ENCODE data around the gene ULK4. TPM values are rescaled to one million over a fixed set of nuclear protein-coding genes. Genes with fewer than 3 reads are reported as not detected.

ULK4 gene
- total RNA-seq, 2 donors from 2014 or later = 11.1 to 17.9 TPM

DNA sequence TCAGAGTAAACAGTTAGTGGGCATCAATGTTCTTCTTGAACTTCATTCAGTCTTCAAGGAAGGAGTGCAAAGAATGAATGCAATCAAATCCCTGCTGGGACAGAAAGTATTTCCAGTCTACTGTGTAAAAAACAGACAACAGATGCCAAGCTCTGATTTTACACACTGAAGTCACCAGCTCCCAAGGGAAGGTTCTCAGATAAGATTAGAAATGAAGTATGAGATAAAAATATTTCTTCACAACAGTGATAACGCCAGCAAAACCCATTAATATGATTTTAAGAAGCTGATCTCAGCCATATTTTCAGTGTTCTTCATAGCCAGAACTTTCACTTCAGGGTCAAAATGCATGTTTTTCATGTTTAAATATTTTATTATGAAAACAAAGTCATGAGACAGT lies 497.0 kb downstream of the ULK4 start:
- Histone ChIP-seq H3K27ac (ENCODE audit: low read depth, low read length) (no peak overlapping the region), H3K9me3 (ENCODE audit: control insufficient read depth, low read length) (no peaks in the 10 kb centered on the region), H3K4me3 (ENCODE audit: low read length) (no peak overlapping the region), H3K4me1 (ENCODE audit: control insufficient read depth, insufficient read depth, low read length) (no peaks in the 10 kb centered on the region), H3K27me3 (ENCODE audit: control insufficient read depth, insufficient read depth, low read length, poor library complexity, severe bottlenecking) (no peaks in the 10 kb centered on the region), H3K9ac (ENCODE audit: extremely low read depth, low read length, poor library complexity, severe bottlenecking) (no peak overlapping the region), H3K36me3 (ENCODE audit: control insufficient read depth, insufficient read depth, low read length) (no peaks in the 10 kb centered on the region)
- H3K4me1 Mint-ChIP-seq = peaks cover 5% of the 10 kb centered on the region
- H3K4me3 Mint-ChIP-seq = no peak overlapping the region
- peaks cover 8% of the 10 kb centered on the region for H3K9me3 Mint-ChIP-seq
- no peak overlapping the region for H3K27ac Mint-ChIP-seq
- TF ChIP-seq, protein P1, sequence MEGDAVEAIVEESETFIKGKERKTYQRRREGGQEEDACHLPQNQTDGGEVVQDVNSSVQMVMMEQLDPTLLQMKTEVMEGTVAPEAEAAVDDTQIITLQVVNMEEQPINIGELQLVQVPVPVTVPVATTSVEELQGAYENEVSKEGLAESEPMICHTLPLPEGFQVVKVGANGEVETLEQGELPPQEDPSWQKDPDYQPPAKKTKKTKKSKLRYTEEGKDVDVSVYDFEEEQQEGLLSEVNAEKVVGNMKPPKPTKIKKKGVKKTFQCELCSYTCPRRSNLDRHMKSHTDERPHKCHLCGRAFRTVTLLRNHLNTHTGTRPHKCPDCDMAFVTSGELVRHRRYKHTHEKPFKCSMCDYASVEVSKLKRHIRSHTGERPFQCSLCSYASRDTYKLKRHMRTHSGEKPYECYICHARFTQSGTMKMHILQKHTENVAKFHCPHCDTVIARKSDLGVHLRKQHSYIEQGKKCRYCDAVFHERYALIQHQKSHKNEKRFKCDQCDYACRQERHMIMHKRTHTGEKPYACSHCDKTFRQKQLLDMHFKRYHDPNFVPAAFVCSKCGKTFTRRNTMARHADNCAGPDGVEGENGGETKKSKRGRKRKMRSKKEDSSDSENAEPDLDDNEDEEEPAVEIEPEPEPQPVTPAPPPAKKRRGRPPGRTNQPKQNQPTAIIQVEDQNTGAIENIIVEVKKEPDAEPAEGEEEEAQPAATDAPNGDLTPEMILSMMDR (conservative IDR thresholded peaks at IDR 0.05) = no peak
- 100% methylated on average over 1 of the region's 1 CpG for WGBS, 2 experiments (ENCODE audit: insufficient coverage in 1 of 2, insufficient read length in 1 of 2)
- no peaks in the 10 kb centered on the region for H3K36me3 Mint-ChIP-seq (ENCODE audit: low read depth)
- H3K27me3 Mint-ChIP-seq (ENCODE audit: insufficient read depth) = no peaks in the 10 kb centered on the region
- DNase-seq = no peak

DNA sequence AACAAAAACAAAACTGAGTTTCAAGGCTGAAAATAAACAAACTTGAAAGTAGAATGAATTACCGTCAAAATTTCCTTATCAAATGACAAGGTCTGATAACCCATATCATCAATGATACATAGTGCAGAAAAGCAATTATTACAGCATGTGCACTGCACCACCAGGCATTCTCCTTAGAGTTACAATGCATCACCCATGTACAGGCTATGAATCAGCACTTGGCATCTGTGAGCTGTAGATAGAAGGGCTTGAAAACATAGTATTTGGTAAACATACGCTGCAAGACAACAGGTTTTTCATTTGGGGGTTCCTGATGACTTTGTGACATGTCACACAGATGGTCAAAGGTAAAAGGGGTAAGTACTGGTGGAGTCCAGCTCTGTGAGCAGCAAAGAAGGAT lies 497.5 kb downstream of the ULK4 start:
- Mint-ChIP-seq H3K27ac (no peak overlapping the region), H3K4me3 (no peak overlapping the region), H3K9me3 (peaks cover 3% of the 10 kb centered on the region), H3K27me3 (ENCODE audit: insufficient read depth) (no peaks in the 10 kb centered on the region), H3K36me3 (ENCODE audit: low read depth) (no peaks in the 10 kb centered on the region), H3K4me1 (peaks cover 9% of the 10 kb centered on the region)
- no peak for DNase-seq
- no peak overlapping the region for H3K27ac ChIP-seq (ENCODE audit: low read depth, low read length)
- 97 to 100% methylated on average over 2 of the region's 2 CpGs for WGBS, 2 experiments (ENCODE audit: insufficient coverage in 1 of 2, insufficient read length in 1 of 2)
- no peak overlapping the region for H3K9ac ChIP-seq (ENCODE audit: extremely low read depth, low read length, poor library complexity, severe bottlenecking)
- H3K4me1 ChIP-seq (ENCODE audit: control insufficient read depth, insufficient read depth, low read length) = no peaks in the 10 kb centered on the region
- TF ChIP-seq, protein P1 (conservative IDR thresholded peaks at IDR 0.05) = no peak
- no peak overlapping the region for H3K4me3 ChIP-seq (ENCODE audit: low read length)
- H3K9me3 ChIP-seq (ENCODE audit: control insufficient read depth, low read length) = no peaks in the 10 kb centered on the region
- no peaks in the 10 kb centered on the region for H3K36me3 ChIP-seq (ENCODE audit: control insufficient read depth, insufficient read depth, low read length)
- H3K27me3 ChIP-seq (ENCODE audit: control insufficient read depth, insufficient read depth, low read length, poor library complexity, severe bottlenecking) = no peaks in the 10 kb centered on the region

DNA sequence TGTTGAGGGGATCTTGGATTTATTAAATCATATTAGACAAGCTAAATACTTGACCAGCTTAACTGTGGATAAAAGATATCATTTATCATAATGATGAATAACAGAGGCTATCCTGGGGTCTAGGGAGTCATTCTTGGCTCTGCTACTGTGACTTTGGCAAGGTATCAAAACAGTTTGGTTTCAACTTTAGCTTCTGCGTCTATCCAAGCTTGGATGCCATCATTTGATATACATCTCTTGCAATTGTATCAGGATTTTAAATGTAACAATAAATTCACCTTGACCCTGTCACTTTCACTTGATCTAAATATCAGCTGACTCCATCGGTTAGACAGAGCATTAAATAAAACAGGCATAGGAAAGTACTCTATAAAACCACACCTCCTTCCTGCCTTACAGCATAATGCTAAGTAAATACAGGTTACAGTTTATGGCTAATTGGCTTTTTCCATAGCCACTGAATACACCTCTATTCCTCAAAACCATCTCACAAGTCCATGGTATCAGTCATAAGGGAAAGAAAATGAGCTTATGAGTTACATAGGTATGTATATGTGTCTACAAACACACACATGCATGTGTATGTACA lies 499.7 kb downstream of the ULK4 start:
- Histone ChIP-seq H3K9ac (ENCODE audit: extremely low read depth, low read length, poor library complexity, severe bottlenecking) (no peak overlapping the region), H3K36me3 (ENCODE audit: control insufficient read depth, insufficient read depth, low read length) (no peaks in the 10 kb centered on the region), H3K27me3 (ENCODE audit: control insufficient read depth, insufficient read depth, low read length, poor library complexity, severe bottlenecking) (no peaks in the 10 kb centered on the region), H3K4me3 (ENCODE audit: low read length) (no peak overlapping the region), H3K4me1 (ENCODE audit: control insufficient read depth, insufficient read depth, low read length) (no peaks in the 10 kb centered on the region), H3K9me3 (ENCODE audit: control insufficient read depth, low read length) (no peaks in the 10 kb centered on the region), H3K27ac (ENCODE audit: low read depth, low read length) (no peak overlapping the region)
- H3K9me3 Mint-ChIP-seq = no peaks in the 10 kb centered on the region
- 92 to 100% methylated on average over 2 of the region's 2 CpGs for WGBS, 2 experiments (ENCODE audit: insufficient coverage in 1 of 2, insufficient read length in 1 of 2)
- TF ChIP-seq, protein P1 (conservative IDR thresholded peaks at IDR 0.05) = no peak
- H3K4me1 Mint-ChIP-seq = peaks cover 10% of the 10 kb centered on the region
- H3K4me3 Mint-ChIP-seq = no peak overlapping the region
- H3K36me3 Mint-ChIP-seq (ENCODE audit: low read depth) = no peaks in the 10 kb centered on the region
- no peaks in the 10 kb centered on the region for H3K27me3 Mint-ChIP-seq (ENCODE audit: insufficient read depth)
- H3K27ac Mint-ChIP-seq = no peak overlapping the region
- DNase-seq = no peak

Measured in endodermal cell (in vitro differentiated cells).